Muscle layer of colon (tissue), 2 donors: ENCODE results near the gene ZCCHC9.
"Not testable (repeated sequence)": the region's sequence is repeated elsewhere in the genome, so short reads cannot be mapped to it uniquely, and the experiment has no call there.

Experiments
- H3K27ac ChIP-seq: one replicate; pipeline ENCODE4 v1.7.0; 2013; ENCODE audit warnings: low read depth, mild to moderate bottlenecking, low read length, moderate library complexity
- H3K27me3 ChIP-seq, 2 donors: one replicate each; pipeline ENCODE4 v1.7.0; 2013; ENCODE audit warnings: low read length in 2 of 2, mild to moderate bottlenecking in 2 of 2; ENCODE audit not compliant: insufficient read depth in 2 of 2, control insufficient read depth in 1 of 2
- H3K36me3 ChIP-seq: one replicate; pipeline ENCODE4 v1.7.0; 2013; ENCODE audit warnings: mild to moderate bottlenecking, low read length; ENCODE audit not compliant: insufficient read depth
- H3K4me1 ChIP-seq: one replicate; pipeline ENCODE4 v1.7.0; 2013; ENCODE audit warnings: mild to moderate bottlenecking, low read length; ENCODE audit not compliant: insufficient read depth
- H3K4me3 ChIP-seq, 2 donors: one replicate each; pipeline ENCODE4 v1.7.0; 2013; ENCODE audit warnings: low read length in 2 of 2, low read depth in 1 of 2, mild to moderate bottlenecking in 1 of 2, moderate library complexity in 1 of 2
- H3K9ac ChIP-seq: one replicate; pipeline ENCODE4 v1.7.0; 2013; ENCODE audit warnings: low read length
- H3K9me3 ChIP-seq: one replicate; pipeline ENCODE4 v1.7.0; 2013; ENCODE audit warnings: mild to moderate bottlenecking, low read length
- donor health status: abdominal sarcoma.
- donor health status: Adenocarcinoma of cecum.

Gene ZCCHC9

GRCh38 chr5:81270394-81271027, 30.9 kb upstream of the ZCCHC9 start:
- not testable (repeated sequence) for H3K4me3 ChIP-seq, H3K27me3 ChIP-seq, H3K9ac ChIP-seq, H3K9me3 ChIP-seq, H3K36me3 ChIP-seq, H3K27ac ChIP-seq, H3K4me1 ChIP-seq

GRCh38 chr5:81283976-81284375, 17.4 kb upstream of the ZCCHC9 start:
- H3K36me3 ChIP-seq: no peaks in the 10 kb centered on the region
- H3K27me3 ChIP-seq: no peaks in the 10 kb centered on the region
- H3K4me1 ChIP-seq: no peaks in the 10 kb centered on the region
- no peak overlapping the region for H3K9ac ChIP-seq
- H3K4me3 ChIP-seq: no peak overlapping the region
- H3K27ac ChIP-seq: no peak overlapping the region
- H3K9me3 ChIP-seq: no peaks in the 10 kb centered on the region

GRCh38 chr5:81286059-81286617, 15.2 kb upstream of the ZCCHC9 start:
- Histone ChIP-seq H3K4me1 (no peaks in the 10 kb centered on the region), H3K27me3 (no peaks in the 10 kb centered on the region), H3K27ac (no peak overlapping the region)

GRCh38 chr5:81288021-81288433, 13.4 kb upstream of the ZCCHC9 start:
- H3K27me3 ChIP-seq: no peaks in the 10 kb centered on the region
- no peaks in the 10 kb centered on the region for H3K4me1 ChIP-seq
- no peak overlapping the region for H3K9ac ChIP-seq
- H3K27ac ChIP-seq: no peak overlapping the region
- no peaks in the 10 kb centered on the region for H3K36me3 ChIP-seq
- H3K9me3 ChIP-seq: no peaks in the 10 kb centered on the region
- H3K4me3 ChIP-seq: no peak overlapping the region

More at GRCh38 chr5:81286059-81286617, 15.2 kb upstream of the ZCCHC9 start:
- Histone ChIP-seq H3K9ac (no peak overlapping the region), H3K9me3 (no peaks in the 10 kb centered on the region), H3K4me3 (no peak overlapping the region), H3K36me3 (no peaks in the 10 kb centered on the region)

- no peak overlapping the region for H3K27ac ChIP-seq
- H3K9ac ChIP-seq: no peak overlapping the region
- H3K4me1 ChIP-seq: no peaks in the 10 kb centered on the region
- H3K27me3 ChIP-seq: no peaks in the 10 kb centered on the region
- no peaks in the 10 kb centered on the region for H3K36me3 ChIP-seq
- H3K9me3 ChIP-seq: no peaks in the 10 kb centered on the region
- no peak overlapping the region for H3K4me3 ChIP-seq
Measured at GRCh38 chr5:81290146-81290545, 11.2 kb upstream of the ZCCHC9 start.

- Histone ChIP-seq H3K27ac (no peak overlapping the region), H3K4me3 (no peak overlapping the region), H3K36me3 (no peaks in the 10 kb centered on the region), H3K9me3 (no peaks in the 10 kb centered on the region), H3K9ac (no peak overlapping the region), H3K4me1 (no peaks in the 10 kb centered on the region), H3K27me3 (no peaks in the 10 kb centered on the region)
Measured at GRCh38 chr5:81292130-81292529, 9.3 kb upstream of the ZCCHC9 start.

- not testable (repeated sequence) for H3K4me1 ChIP-seq, H3K27me3 ChIP-seq, H3K36me3 ChIP-seq, H3K27ac ChIP-seq, H3K9me3 ChIP-seq, H3K4me3 ChIP-seq, H3K9ac ChIP-seq
Measured at GRCh38 chr5:81294021-81294420, 7.4 kb upstream of the ZCCHC9 start.

GRCh38 chr5:81297531-81297930, 3.9 kb upstream of the ZCCHC9 start:
- no peaks in the 10 kb centered on the region for H3K27me3 ChIP-seq
- H3K9me3 ChIP-seq: no peaks in the 10 kb centered on the region
- H3K9ac ChIP-seq: no peak overlapping the region
- peaks cover 24% of the 10 kb centered on the region for H3K4me1 ChIP-seq
- no peaks in the 10 kb centered on the region for H3K36me3 ChIP-seq
- no peak overlapping the region for H3K4me3 ChIP-seq
- H3K27ac ChIP-seq: no peak overlapping the region

GRCh38 chr5:81300921-81301270, 491 bp upstream of the ZCCHC9 start:
- peak overlapping the region; percentile 89 for H3K27ac ChIP-seq
- no peaks in the 10 kb centered on the region for H3K9me3 ChIP-seq
- H3K4me3 ChIP-seq: peak overlapping the region; percentile 84 to 95
- H3K36me3 ChIP-seq: peaks cover 6% of the 10 kb centered on the region
- H3K9ac ChIP-seq: peak overlapping the region; percentile 99
- H3K27me3 ChIP-seq: no peaks in the 10 kb centered on the region
- H3K4me1 ChIP-seq: peaks cover 26% of the 10 kb centered on the region

GRCh38 chr5:81302596-81302995, 1.2 kb downstream of the ZCCHC9 start:
- no peak overlapping the region for H3K27ac ChIP-seq
- peaks cover 6% of the 10 kb centered on the region for H3K36me3 ChIP-seq
- H3K9ac ChIP-seq: no peak overlapping the region
- no peaks in the 10 kb centered on the region for H3K27me3 ChIP-seq
- peaks cover 26% of the 10 kb centered on the region for H3K4me1 ChIP-seq
- peak overlapping the region in 1 of 2 donors; percentile 95 for H3K4me3 ChIP-seq
- H3K9me3 ChIP-seq: no peaks in the 10 kb centered on the region

GRCh38 chr5:81303563-81303962, 2.2 kb downstream of the ZCCHC9 start:
- Histone ChIP-seq H3K27me3 (no peaks in the 10 kb centered on the region), H3K27ac (no peak overlapping the region), H3K36me3 (peaks cover 6% of the 10 kb centered on the region), H3K9ac (no peak overlapping the region), H3K4me3 (no peak overlapping the region), H3K9me3 (no peaks in the 10 kb centered on the region), H3K4me1 (peaks cover 26% of the 10 kb centered on the region)

- peaks cover 23% of the 10 kb centered on the region for H3K36me3 ChIP-seq
Measured at GRCh38 chr5:81305785-81306184, 4.4 kb downstream of the ZCCHC9 start.

More at GRCh38 chr5:81305785-81306184, 4.4 kb downstream of the ZCCHC9 start:
- no peaks in the 10 kb centered on the region for H3K9me3 ChIP-seq
- H3K27ac ChIP-seq: no peak overlapping the region
- H3K9ac ChIP-seq: no peak overlapping the region
- no peak overlapping the region for H3K4me3 ChIP-seq
- peaks cover 9% of the 10 kb centered on the region for H3K4me1 ChIP-seq
- H3K27me3 ChIP-seq: no peaks in the 10 kb centered on the region
